ENCODE results near the gene LRAT.

Gene LRAT

GRCh38 chr4:154779362-154779947 lies 35.7 kb downstream of the LRAT start:
- no peak for DNase-seq

DNA sequence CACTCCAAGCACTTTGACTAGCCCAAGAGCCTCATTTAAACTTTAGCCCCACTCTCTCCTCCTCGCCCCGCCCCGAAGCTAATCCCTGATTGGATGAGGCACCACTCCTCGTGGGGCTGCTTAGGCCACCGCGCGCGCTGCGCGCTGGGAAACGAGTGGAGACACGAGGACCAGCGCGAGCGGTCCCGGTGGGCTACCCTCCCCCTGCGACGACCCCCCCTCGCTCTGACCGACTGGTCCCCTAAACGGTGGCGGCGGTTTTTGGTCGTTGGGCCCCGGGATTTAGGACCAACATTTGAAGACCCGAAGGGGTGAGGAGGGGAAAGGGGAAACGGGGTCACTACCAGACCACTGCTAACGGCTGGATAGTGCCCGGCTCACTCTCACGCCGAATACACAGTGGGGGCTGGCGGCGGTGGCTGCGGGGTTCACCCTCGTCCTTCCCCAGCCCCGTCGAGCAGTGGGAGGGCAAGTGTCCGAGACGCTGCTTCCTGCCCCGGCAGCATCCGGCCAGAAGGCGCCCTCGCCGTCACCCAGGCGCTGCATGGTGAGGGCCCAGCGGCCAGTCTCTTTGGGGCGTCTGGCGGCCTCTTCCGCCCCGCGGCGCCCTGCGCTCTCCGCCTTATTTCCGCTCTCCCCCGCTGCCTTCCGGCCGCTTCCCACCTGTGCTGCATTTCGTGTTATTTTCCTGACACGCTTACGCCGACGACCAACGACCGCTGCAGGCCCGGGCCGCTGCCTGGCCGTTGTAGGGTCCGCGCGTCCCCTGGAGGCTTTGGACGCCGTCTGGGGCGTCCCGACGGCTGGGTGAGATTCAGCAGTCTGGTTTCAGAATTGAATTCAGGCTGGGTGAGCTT lies 37.6 kb downstream of the LRAT start, which contains the start of gene RBM46:
RBM46 (plus strand) TSS at position 147 of the 857 bp plus-strand sequence. CDS start 15,481 bp downstream, outside the sequence.
- DNase-seq, result no peak

GRCh38 chr4:154781983-154782293 lies 38.1 kb downstream of the LRAT start:
- no peak for DNase-seq

All from activated CD4-positive, CD25-positive, alpha-beta regulatory T cell treated with anti-CD3 and anti-CD28 coated beads, Interleukin-2, amount 50 U/mL, for 72 hours (primary cell).